Stimulated activated CD8-positive, alpha-beta memory T cell treated with anti-CD3 and anti-CD28 coated beads, Interleukin-7, amount 100 ng/mL, for 1 hour (primary cell): Measurements from ENCODE around the gene SZT2.
"Not testable (repeated sequence)": the region's sequence is repeated elsewhere in the genome, so short reads cannot be mapped to it uniquely, and the experiment has no call there.

ENCODE experiments used
- DNase-seq, 2 donors: peaks; one replicate each; pipeline ENCODE4 v3.0.0-alpha.2; 2020; ENCODE audit warnings: low read depth in 2 of 2

SZT2 gene

GRCh38 chr1:43363283-43363934, 26.3 kb upstream of the SZT2 start:
- no peak for DNase-seq

DNA sequence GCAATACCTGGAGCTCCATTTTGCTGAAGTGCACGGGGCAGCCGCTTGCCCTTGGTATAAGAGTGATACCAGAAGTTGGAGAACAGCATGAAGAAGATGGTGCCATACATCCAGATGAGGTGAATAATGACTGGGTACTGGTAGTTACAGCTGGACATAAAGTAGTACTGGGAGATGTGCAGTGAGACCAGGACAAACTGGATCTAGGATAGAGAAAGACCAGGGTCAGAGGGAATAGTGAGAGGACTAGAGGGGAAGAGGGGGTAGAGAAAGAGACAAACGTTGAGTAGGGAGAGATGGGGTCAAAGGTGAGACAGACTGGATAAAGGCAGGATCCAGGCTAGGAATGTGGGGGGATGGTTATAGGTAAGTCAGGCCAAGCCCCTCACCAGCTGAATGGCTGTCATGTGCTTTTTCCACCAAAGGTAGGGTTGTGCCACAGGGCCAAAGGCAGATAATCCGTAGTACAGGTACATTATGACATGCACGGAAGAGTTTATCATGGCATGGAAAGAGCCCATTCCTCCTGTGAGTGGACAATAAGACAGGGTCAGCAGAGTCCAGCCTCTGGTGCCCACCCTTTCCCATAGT, 25.7 kb upstream of the SZT2 start:
- DNase-seq = no peak

GRCh38 chr1:43365678-43366077, 24.0 kb upstream of the SZT2 start:
- no peak for DNase-seq

- no peak for DNase-seq
These were observed 23.5 kb upstream of the SZT2 start for GRCh38 chr1:43366179-43366578.

DNA sequence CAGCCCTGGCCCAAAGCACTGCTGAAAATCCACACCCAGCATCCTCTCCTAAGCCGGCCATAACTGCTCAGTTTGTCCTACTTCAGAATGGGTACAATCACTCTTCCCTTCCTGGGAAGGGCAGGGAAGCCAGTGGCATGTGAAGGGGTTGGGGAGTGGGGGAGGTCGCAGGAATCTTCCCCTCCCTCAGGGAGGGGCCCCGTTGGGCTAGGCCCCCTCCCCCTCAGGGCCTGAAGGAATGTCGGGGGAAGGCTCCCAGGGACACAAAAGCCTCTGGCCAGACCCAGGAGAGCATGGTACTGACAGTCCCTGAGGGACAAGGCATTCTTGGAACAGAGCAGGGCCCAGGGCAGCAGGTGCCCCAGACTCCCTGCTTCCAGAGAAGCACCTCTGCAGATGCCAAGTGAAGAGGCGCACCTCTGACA, 23.1 kb upstream of the SZT2 start:
- DNase-seq = no peak

GRCh38 chr1:43367026-43367903, 22.4 kb upstream of the SZT2 start:
- DNase-seq = no peak

- DNase-seq = peak; percentile 75 to 76
These were observed 21.6 kb upstream of the SZT2 start, which contains the start of gene ELOVL1 for GRCh38 chr1:43367904-43368645. TSS of gene ELOVL1 (minus strand) at chr1:43368011. CDS start at chr1:43365609, 2,402 bp downstream.

DNA sequence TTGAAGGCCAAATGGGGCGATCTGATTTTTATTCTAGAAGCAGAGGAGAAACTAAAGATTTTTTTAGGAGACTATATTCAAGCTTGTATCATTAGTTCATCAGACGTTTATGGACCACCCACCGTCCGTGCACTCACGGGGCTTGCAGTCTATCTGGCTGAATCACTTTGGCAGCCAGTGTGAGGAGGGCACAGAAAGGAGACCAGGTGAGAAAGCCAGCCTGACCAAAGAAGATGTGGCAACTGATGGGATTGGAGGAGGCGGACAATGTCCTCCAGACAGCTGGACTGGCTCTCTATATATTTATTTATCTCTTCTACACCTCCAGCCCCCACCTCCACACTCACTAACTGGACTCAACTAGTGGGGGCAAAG, 21.1 kb upstream of the SZT2 start:
- DNase-seq = no peak

GRCh38 chr1:43369779-43370178, 19.9 kb upstream of the SZT2 start:
- not testable (repeated sequence) for DNase-seq

GRCh38 chr1:43370564-43370963, 19.1 kb upstream of the SZT2 start:
- no peak for DNase-seq

- no peak for DNase-seq
These were observed 17.5 kb upstream of the SZT2 start for GRCh38 chr1:43372172-43372571.

DNA sequence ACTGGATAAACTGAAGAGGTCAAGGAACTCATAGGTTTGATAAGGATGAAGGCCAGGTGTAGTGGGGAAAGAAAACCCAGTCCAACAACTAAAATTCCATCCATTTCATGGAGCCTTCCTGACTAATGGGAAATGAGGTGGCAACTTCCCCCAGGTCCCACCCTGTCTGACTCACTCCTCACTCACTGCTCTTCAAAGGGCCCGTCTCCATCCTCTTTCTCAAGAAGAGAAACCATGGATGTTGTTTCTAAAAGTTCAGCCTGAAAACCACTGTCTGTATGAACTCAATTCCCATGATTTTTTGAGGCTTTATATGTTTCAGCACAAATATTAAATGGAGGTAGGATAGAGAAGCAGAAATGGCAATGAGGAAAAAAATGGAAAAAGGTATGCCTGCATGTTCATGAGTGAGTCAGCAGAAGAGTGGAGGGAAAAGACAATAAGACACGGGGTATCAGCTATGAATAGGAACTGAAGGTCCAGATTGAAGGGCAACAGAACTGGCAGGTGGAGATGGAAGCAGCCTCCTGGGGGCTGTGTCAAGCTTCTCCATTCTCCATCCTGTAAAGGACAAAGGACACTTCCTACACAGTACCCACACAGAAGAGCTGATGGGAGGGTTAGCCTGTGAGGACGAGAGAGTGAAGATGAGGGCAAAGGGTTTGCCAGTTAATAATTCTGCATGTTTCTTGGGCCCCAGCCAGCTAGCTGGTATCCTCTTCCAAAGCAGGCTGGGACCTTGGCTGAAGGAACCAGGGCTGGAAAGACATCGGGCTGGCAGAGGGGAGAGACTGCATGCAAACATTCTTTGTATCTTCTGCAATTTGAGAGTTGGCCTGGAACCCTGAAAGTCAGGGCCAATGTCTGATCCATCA, 16.4 kb upstream of the SZT2 start:
- DNase-seq = no peak

GRCh38 chr1:43376723-43377235, 12.9 kb upstream of the SZT2 start:
- no peak for DNase-seq

GRCh38 chr1:43377831-43378230, 11.9 kb upstream of the SZT2 start:
- no peak for DNase-seq

DNA sequence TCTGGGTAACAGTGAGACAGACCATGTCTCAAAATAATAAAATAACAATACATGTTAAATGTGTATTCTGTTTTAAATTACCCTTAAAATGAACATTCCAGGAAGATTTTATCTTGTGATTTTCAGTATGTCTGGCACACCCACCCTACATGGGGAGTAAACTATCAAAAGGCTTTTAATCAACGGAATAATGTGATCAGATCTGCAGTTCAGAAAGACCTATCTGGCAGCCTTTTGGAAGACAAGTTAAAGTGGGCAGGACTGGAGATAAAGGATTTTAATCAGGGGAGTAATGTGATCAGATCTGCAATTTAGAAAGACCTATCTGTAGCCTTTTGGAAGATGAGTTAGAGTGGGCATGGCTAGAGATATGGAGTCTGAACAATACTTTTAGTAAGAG, 10.2 kb upstream of the SZT2 start:
- no peak for DNase-seq

DNA sequence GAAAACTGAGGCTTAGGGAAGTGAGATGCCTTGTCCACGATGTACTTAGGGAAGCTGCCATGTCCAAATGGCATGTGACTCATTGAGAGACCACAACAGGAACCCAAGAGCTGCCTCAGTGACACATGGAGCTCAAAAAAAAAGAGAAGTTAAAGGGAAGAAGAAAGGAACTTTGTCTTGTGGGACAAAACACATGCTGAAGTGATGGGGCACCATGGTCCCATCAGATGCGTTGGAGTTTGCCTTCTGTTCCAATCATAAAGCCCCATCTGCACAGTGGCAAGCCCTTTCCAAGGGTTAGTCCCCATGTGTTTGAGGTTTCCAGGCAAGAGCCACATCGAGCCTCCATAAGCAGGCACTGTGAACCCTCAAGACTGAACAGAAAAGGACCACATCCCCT, 8.1 kb upstream of the SZT2 start:
- DNase-seq = no peak

DNA sequence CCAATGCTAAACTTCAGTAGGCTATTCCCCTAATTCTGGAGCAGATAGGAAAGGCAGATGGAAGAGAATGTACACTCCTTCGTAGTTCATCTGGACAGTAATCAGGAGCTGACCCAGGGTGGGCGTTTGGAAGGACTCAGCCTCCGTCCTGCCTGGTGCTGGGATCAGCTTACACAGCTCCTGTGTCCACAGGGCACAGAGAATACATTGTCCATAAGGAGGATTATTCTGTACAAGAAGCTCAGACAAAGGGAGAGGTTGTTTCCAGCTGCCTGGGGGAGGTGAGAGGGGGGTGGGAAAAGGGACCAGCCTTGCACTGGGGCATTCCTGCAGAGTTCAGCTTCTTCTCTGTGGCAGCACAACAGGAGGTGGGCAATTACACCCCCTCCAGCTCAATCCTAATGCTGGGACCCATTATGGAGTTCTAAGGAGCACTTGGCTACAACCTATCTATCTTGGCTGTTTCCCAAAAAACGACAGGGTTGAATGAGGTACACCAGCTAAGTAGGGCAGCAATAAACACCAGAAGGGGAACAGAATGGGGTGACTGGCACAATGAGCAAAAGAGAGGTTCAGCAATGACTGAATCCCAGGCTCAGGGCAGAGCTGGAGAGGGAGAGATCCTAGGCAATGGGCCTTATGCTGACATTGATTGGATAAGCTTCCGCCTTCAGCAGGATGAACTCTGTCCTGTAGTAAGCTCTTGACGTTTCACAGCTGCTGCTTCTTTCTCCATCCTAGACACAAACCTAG, 7.5 kb upstream of the SZT2 start:
- no peak for DNase-seq

DNA sequence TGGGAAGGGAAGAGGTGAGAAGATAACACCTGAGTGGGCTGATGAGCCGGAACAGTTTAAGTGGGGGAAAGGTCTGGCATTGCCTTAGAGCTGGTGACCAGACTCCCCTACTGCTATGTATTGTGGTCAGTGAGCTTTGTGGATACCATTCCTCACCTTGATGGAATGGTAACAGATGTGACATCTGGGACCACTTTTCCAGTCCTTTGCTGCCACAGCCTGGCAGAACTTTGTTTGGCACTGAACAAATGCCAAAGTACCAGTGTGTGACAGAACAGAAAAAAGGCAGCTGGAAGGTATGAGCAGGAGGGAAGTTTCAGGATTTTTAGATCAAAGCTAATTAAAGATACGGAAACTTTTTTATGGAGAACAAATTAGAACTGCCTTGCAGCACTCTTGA, 6.2 kb upstream of the SZT2 start:
- DNase-seq = no peak

DNA sequence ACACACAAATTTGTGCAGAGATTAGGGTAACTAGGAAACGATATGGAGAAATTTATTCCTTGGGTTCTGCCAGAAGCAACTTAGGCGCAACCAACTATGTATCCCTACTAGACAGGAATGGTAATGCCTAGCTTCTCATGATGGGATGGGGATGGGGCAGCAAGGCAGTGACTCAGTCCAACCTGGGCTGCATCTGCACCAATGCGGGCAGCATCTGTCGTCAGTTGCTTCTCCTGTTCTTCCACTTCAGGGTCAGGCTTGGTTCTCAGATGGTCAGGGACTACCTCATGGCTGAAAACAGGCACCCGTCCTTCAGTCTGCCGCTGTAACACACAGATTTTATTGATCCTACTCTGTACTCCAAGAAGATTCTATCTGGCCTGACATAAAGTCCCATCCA, 3.0 kb upstream of the SZT2 start:
- no peak for DNase-seq

DNA sequence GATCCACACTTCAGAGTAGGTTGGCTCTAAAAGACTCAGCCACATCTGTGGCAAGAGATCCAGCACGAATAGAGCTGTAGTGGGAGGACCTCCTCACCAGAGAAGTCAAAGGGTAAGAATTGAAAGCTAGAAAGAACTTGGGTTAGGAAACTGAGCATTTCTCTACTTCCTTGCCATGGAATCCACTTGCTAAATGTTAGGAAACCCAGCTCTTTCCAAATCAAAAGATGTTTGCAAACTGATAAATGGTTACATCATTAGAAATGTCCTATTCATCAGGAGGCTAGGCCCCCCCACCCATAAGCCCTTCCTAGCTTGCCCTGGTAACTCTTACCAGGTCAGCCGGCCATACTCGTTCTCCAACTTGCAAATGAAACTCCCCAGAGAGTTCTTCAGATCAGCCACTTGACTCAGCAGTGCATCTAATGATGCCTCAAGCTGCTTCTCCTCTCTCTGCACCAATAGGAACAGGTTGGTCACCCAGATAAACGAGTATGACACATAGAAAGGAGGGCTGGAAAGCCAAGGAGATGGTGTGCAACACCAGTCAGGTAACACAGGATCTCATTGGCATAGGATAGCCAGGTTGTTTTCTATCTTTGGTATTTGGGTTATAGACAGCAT, 1.6 kb upstream of the SZT2 start:
- no peak for DNase-seq
